Gastrocnemius medialis (tissue), 4 donors: ENCODE measurements around the gene TRUB1. TPM values are rescaled to one million over a fixed set of nuclear protein-coding genes. Genes with fewer than 3 reads are reported as not detected.

Experiments
- ATAC-seq, 2 donors: fragments of 150-250 bp; one replicate each; pipeline ENCODE4 v1.9.1; 2016
- DNase-seq, 2 donors: peaks; one replicate each; pipeline ENCODE4 v3.0.0-alpha.2; 2019
- H3K27ac ChIP-seq, 4 donors: fragments of 200-600 bp; sonication (generic); 1 replicate in 1 of 4; 2 replicates in 3 of 4; pipeline ENCODE4 v1.5.1; 2016 to 2018; ENCODE audit warnings: mild to moderate bottlenecking in 2 of 4, moderate library complexity in 1 of 4
- H3K27me3 ChIP-seq, 3 donors: fragments of 200-600 bp; sonication (generic) in 2 of 3; 1 replicate in 1 of 3; 2 replicates in 2 of 3; pipeline versions ENCODE4 v1.5.1 to v1.6.0; 2016 to 2019; ENCODE audit warnings: mild to moderate bottlenecking in 1 of 3, moderate library complexity in 1 of 3
- H3K36me3 ChIP-seq, 2 donors: fragments of 200-600 bp; sonication (generic) in 1 of 2; one replicate each; pipeline ENCODE4 v1.5.1; 2017 to 2018
- H3K4me1 ChIP-seq, 2 donors: fragments of 200-600 bp; sonication (generic) in 1 of 2; one replicate each; pipeline ENCODE4 v1.5.1; 2016 to 2017; ENCODE audit warnings: mild to moderate bottlenecking in 2 of 2
- H3K4me3 ChIP-seq, 4 donors: fragments of 200-600 bp; sonication (generic) in 3 of 4; 1 replicate in 1 of 4; 2 replicates in 3 of 4; pipeline ENCODE4 v1.5.1; 2016 to 2019; ENCODE audit warnings: mild to moderate bottlenecking in 2 of 4
- H3K9me3 ChIP-seq, 3 donors: fragments of 200-600 bp; sonication (generic) in 2 of 3; 1 replicate in 1 of 3; 2 replicates in 2 of 3; pipeline ENCODE4 v1.5.1; 2016 to 2019
- POLR2A ChIP-seq, 2 donors: fragments of 450-650 bp; IDR thresholded peaks; one replicate each; pipeline ENCODE4 v1.6.1; 2017; ENCODE audit warnings: antibody characterized with exemption in 2 of 2, mild to moderate bottlenecking in 2 of 2, moderate library complexity in 2 of 2
- in situ Hi-C, 4 donors: fragments of 200-750 bp; cut with MboI; loops; one replicate each; pipeline versions ENCODE4 v1.15.0 to v1.8.0; 2017; ENCODE audit warnings: low sequenced_read_pairs in 4 of 4
- intact Hi-C: fragments of 100-400 bp; cut with DNase I; formaldehyde crosslinking; loops from one replicate; pipeline ENCODE4 v1.15.1; 2023; ENCODE audit warnings: low total_unique reads
- total RNA-seq, 4 donors: library from RNA; depleted of rRNA; stranded (reverse); fragments of >200 nt; gene quantifications; one replicate each; pipeline versions ENCODE4 v1.1.0 to v1.2.3, GENCODE V29; 2016
- TF ChIP-seq, protein P1 (sequence below), 5 experiments: fragments of 450-650 bp in 3 of 5; fragments of 200-600 bp in 2 of 5; sonication (generic) in 2 of 5; IDR thresholded peaks in 4 of 5; conservative IDR thresholded peaks in 1 of 5; 1 replicate in 4 of 5; 2 replicates in 1 of 5; pipeline ENCODE4 v1.5.1; 2016 to 2019; ENCODE audit warnings: antibody characterized with exemption in 5 of 5, mild to moderate bottlenecking in 3 of 5, moderate library complexity in 3 of 5

Gene TRUB1
- total RNA-seq, 4 donors from 2014 or later = 8.5 to 16.5 (median 10.3) TPM

DNA sequence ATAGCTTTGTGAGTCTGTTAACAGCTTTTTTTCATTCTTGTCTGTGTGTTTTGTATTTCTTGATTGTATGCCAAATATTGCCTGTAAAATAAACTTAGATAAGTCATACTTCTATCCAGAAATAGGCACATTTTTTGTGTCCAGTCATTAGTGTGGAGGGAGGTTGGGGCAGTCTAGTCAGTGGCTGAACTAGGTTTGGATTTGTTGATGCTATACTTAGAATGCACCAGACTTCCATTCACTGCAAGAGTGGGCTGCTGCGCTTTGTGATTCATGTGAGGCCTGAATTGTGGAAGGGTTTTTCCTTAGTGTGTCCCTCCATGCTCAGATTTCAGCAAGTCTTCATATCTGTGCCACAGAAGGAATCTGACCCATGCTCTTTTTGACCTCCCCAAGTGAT, 50.0 kb downstream of the TRUB1 start:
- TF ChIP-seq, protein P1, sequence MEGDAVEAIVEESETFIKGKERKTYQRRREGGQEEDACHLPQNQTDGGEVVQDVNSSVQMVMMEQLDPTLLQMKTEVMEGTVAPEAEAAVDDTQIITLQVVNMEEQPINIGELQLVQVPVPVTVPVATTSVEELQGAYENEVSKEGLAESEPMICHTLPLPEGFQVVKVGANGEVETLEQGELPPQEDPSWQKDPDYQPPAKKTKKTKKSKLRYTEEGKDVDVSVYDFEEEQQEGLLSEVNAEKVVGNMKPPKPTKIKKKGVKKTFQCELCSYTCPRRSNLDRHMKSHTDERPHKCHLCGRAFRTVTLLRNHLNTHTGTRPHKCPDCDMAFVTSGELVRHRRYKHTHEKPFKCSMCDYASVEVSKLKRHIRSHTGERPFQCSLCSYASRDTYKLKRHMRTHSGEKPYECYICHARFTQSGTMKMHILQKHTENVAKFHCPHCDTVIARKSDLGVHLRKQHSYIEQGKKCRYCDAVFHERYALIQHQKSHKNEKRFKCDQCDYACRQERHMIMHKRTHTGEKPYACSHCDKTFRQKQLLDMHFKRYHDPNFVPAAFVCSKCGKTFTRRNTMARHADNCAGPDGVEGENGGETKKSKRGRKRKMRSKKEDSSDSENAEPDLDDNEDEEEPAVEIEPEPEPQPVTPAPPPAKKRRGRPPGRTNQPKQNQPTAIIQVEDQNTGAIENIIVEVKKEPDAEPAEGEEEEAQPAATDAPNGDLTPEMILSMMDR (IDR thresholded peaks at IDR 0.05 in 4 of 5, conservative IDR thresholded peaks at IDR 0.05 in 1 of 5) = no peak
- no peak for TF ChIP-seq POLR2A (IDR thresholded peaks at IDR 0.05)
- Histone ChIP-seq H3K27ac (no peak overlapping the region), H3K36me3 (peaks cover 0 to 12% of the 10 kb centered on the region in 2 donors), H3K4me1 (no peaks in the 10 kb centered on the region), H3K4me3 (no peak overlapping the region), H3K9me3 (peaks cover 0 to 13% (median 8%) of the 10 kb centered on the region in 3 donors), H3K27me3 (no peaks in the 10 kb centered on the region)
- intact Hi-C loops (no loop called here), in situ Hi-C loops (no loop called here)
- ATAC-seq (no peak), DNase-seq (no peak)

DNA sequence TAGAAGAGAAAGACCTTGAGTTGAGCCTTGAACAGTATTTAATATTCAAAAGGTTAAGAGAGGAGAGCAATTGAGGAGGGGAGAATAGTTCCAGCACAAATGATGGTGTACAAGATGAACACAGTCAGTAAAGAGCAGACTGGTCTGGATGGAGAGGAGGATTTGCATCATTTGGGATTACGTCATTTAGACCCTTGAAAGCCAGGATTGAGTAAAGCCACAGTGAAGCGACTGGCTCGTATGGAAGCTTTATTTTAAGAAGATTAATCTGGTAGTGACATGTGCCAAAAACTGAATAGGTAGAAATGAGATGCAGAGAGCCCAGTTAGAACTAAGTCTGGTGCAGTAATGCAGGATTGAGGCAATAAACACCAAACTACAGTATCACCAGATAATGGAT, 52.6 kb downstream of the TRUB1 start:
- intact Hi-C loops (no loop called here), in situ Hi-C loops (no loop called here)
- TF ChIP-seq, protein P1 (IDR thresholded peaks at IDR 0.05 in 4 of 5, conservative IDR thresholded peaks at IDR 0.05 in 1 of 5) = no peak
- TF ChIP-seq POLR2A (IDR thresholded peaks at IDR 0.05) = no peak

DNA sequence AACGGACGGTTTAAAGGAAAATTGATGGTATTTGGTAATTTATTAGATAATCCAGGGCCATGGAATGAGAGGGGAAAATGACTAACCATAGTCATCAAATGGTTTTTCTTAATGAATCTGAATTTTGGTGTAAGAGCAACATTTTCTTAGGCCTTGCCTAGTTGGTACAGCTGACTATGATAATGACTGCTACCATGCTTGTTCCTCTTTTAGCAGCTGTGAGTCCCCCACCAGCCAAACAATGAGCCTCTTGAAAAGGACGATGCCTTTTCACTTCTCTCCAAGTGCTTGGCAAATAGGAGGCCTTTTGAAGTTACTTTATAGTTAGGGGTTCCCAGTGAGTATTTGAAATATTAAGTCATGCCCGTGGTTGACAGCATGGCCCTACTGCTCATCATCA, 53.0 kb downstream of the TRUB1 start:
- ATAC-seq (no peak), DNase-seq (no peak)
- intact Hi-C loops (no loop called here), in situ Hi-C loops (no loop called here)
- TF ChIP-seq, protein P1 (IDR thresholded peaks at IDR 0.05 in 4 of 5, conservative IDR thresholded peaks at IDR 0.05 in 1 of 5) = no peak
- no peak for TF ChIP-seq POLR2A (IDR thresholded peaks at IDR 0.05)
- no peaks in the 10 kb centered on the region for H3K9me3 ChIP-seq
- H3K4me3 ChIP-seq = no peak overlapping the region
- H3K27ac ChIP-seq = no peak overlapping the region
- H3K4me1 ChIP-seq = no peaks in the 10 kb centered on the region
- no peaks in the 10 kb centered on the region for H3K27me3 ChIP-seq
- H3K36me3 ChIP-seq = no peaks in the 10 kb centered on the region

More for the DNA sequence above, 52.6 kb downstream of the TRUB1 start:
- ATAC-seq (no peak), DNase-seq (no peak)
- Histone ChIP-seq H3K27ac (no peak overlapping the region), H3K9me3 (no peaks in the 10 kb centered on the region), H3K4me3 (no peak overlapping the region), H3K27me3 (no peaks in the 10 kb centered on the region), H3K4me1 (no peaks in the 10 kb centered on the region), H3K36me3 (no peaks in the 10 kb centered on the region)

DNA sequence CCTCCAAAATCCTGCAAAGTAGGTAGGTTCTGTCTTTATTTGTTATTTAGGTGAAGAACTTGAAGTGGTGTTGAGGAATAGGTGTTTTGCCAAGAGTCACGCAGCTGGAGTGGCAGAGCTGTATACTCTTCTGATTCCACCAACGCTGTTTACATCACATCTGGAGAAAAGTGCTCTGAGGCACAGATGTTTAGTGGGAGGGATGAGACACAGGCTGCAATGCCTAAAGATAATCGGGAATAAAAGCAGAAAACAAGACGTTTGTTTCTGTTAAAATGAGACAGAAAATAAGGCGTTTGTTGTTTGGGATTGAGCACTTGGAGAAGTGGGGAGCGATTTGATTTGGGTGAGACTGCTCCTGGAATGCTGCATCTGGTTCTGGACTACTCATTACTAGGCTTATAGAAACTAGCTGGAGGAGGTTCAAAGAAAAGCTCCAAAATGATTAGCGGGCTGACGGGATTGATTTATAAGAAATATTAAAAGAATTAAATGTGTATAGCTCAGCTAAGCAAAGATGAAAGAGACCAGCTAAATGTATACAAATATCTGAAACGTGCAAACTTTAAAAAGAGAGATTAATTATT, 54.3 kb downstream of the TRUB1 start:
- Histone ChIP-seq H3K36me3 (no peaks in the 10 kb centered on the region), H3K27me3 (no peaks in the 10 kb centered on the region), H3K9me3 (no peaks in the 10 kb centered on the region), H3K4me3 (no peak overlapping the region), H3K27ac (no peak overlapping the region), H3K4me1 (no peaks in the 10 kb centered on the region)
- ATAC-seq (no peak), DNase-seq (no peak)
- in situ Hi-C loops (no loop called here), intact Hi-C loops (no loop called here)
- no peak for TF ChIP-seq POLR2A (IDR thresholded peaks at IDR 0.05)
- TF ChIP-seq, protein P1 (IDR thresholded peaks at IDR 0.05 in 4 of 5, conservative IDR thresholded peaks at IDR 0.05 in 1 of 5) = no peak
